MM.1S (cell line): ENCODE results near the gene UBL4B.

Experiments used
- EZH2 ChIP-seq: fragments of 300-600 bp; sonication (generic); optimal IDR thresholded peaks from 2 replicates; pipeline ENCODE3; 2017; ENCODE audit warnings: low read depth, mild to moderate bottlenecking, antibody characterized with exemption, low read length, mixed read lengths
- EZH2phosphoT487 ChIP-seq: fragments of 300-600 bp; sonication (generic); IDR thresholded peaks from 2 replicates; pipeline ENCODE4 v1.6.1; 2018; ENCODE audit warnings: antibody characterized with exemption, low read length
- TF ChIP-seq, protein P1 (sequence below): fragments of 300-600 bp; sonication (generic); IDR thresholded peaks from 2 replicates; pipeline ENCODE4 v1.5.1; 2016; ENCODE audit warnings: antibody characterized with exemption, low read length, mixed read lengths

DNA sequence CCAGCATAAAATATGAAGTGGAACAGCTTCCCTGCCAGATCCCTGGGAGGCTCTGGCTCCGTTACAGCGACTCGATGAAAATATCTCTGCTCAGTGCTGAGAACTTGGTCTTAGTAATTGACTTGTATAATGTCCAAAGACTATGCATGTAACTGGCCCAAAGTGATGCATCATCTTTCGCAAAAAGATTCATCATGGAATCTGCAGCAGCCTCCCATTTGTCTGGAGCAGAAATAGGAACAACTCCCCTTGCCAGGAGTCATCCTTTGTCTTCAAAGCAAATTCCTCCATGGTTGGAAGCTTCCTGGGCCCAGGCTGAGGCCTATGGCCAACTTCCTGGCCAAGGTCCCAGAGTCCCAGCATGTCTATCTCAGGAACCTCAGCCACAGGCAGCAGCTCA, 21.2 kb downstream of the UBL4B start:
- no peak for TF ChIP-seq EZH2phosphoT487
- no peak for TF ChIP-seq EZH2
- TF ChIP-seq, protein P1, sequence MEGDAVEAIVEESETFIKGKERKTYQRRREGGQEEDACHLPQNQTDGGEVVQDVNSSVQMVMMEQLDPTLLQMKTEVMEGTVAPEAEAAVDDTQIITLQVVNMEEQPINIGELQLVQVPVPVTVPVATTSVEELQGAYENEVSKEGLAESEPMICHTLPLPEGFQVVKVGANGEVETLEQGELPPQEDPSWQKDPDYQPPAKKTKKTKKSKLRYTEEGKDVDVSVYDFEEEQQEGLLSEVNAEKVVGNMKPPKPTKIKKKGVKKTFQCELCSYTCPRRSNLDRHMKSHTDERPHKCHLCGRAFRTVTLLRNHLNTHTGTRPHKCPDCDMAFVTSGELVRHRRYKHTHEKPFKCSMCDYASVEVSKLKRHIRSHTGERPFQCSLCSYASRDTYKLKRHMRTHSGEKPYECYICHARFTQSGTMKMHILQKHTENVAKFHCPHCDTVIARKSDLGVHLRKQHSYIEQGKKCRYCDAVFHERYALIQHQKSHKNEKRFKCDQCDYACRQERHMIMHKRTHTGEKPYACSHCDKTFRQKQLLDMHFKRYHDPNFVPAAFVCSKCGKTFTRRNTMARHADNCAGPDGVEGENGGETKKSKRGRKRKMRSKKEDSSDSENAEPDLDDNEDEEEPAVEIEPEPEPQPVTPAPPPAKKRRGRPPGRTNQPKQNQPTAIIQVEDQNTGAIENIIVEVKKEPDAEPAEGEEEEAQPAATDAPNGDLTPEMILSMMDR: no peak
